Measurements from ENCODE around the gene ATP4A.

The ATP4A gene

DNA sequence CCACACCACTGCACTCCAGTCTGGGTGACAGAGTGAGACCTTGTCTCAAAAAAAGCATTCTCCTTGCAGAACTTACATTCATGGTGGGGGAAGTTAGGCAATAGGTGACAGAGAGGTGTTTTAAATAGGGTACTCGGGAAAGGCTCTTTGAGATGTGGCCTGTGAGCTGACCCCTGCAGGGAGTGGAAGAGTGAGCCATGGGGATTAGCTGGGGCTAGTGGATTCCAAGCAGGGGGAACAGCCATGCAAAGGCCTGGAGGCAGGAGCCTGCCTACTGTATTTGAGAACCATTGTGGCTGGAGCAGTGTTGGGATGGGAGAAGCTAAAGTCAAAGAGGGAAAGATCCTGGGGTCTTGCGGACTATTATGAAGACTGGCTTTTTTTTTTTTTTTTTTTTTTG lies 46.1 kb downstream of the ATP4A start:
- no peak for TF ChIP-seq GLIS3 (CRISPR knock-in tag; IDR thresholded peaks at IDR 0.05)
- TF ChIP-seq ZNF70 (CRISPR knock-in tag; IDR thresholded peaks at IDR 0.05) = no peak
- TF ChIP-seq PPARA (CRISPR knock-in tag; IDR thresholded peaks at IDR 0.05; ENCODE audit: borderline replicate concordance) = no peak
- TF ChIP-seq, protein P1, sequence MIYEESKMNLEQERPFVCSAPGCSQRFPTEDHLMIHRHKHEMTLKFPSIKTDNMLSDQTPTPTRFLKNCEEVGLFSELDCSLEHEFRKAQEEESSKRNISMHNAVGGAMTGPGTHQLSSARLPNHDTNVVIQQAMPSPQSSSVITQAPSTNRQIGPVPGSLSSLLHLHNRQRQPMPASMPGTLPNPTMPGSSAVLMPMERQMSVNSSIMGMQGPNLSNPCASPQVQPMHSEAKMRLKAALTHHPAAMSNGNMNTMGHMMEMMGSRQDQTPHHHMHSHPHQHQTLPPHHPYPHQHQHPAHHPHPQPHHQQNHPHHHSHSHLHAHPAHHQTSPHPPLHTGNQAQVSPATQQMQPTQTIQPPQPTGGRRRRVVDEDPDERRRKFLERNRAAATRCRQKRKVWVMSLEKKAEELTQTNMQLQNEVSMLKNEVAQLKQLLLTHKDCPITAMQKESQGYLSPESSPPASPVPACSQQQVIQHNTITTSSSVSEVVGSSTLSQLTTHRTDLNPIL (CRISPR knock-in tag; IDR thresholded peaks at IDR 0.05; ENCODE audit: low read depth) = no peak
- TF ChIP-seq CSDC2 (CRISPR knock-in tag; IDR thresholded peaks at IDR 0.05) = no peak
- no peak for TF ChIP-seq ZFP30 (CRISPR knock-in tag; IDR thresholded peaks at IDR 0.05)
- TF ChIP-seq OSR1 (CRISPR knock-in tag; IDR thresholded peaks at IDR 0.05) = no peak
- no peak for TF ChIP-seq TCF4 (CRISPR knock-in tag; IDR thresholded peaks at IDR 0.05; ENCODE audit: borderline replicate concordance)
- no peak for TF ChIP-seq ZNF8 (CRISPR knock-in tag; IDR thresholded peaks at IDR 0.05)
- TF ChIP-seq RARB (CRISPR knock-in tag; IDR thresholded peaks at IDR 0.05) = no peak
- no peak for TF ChIP-seq ZFP3 (CRISPR knock-in tag; IDR thresholded peaks at IDR 0.05)
- TF ChIP-seq BACH2 (CRISPR knock-in tag; IDR thresholded peaks at IDR 0.05; ENCODE audit: borderline replicate concordance) = no peak
- TF ChIP-seq TOX (CRISPR knock-in tag; IDR thresholded peaks at IDR 0.05; ENCODE audit: borderline replicate concordance) = no peak
- TF ChIP-seq, protein P2, sequence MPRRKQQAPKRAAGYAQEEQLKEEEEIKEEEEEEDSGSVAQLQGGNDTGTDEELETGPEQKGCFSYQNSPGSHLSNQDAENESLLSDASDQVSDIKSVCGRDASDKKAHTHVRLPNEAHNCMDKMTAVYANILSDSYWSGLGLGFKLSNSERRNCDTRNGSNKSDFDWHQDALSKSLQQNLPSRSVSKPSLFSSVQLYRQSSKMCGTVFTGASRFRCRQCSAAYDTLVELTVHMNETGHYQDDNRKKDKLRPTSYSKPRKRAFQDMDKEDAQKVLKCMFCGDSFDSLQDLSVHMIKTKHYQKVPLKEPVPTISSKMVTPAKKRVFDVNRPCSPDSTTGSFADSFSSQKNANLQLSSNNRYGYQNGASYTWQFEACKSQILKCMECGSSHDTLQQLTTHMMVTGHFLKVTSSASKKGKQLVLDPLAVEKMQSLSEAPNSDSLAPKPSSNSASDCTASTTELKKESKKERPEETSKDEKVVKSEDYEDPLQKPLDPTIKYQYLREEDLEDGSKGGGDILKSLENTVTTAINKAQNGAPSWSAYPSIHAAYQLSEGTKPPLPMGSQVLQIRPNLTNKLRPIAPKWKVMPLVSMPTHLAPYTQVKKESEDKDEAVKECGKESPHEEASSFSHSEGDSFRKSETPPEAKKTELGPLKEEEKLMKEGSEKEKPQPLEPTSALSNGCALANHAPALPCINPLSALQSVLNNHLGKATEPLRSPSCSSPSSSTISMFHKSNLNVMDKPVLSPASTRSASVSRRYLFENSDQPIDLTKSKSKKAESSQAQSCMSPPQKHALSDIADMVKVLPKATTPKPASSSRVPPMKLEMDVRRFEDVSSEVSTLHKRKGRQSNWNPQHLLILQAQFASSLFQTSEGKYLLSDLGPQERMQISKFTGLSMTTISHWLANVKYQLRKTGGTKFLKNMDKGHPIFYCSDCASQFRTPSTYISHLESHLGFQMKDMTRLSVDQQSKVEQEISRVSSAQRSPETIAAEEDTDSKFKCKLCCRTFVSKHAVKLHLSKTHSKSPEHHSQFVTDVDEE (CRISPR knock-in tag; IDR thresholded peaks at IDR 0.05) = no peak
- TF ChIP-seq, protein P3, sequence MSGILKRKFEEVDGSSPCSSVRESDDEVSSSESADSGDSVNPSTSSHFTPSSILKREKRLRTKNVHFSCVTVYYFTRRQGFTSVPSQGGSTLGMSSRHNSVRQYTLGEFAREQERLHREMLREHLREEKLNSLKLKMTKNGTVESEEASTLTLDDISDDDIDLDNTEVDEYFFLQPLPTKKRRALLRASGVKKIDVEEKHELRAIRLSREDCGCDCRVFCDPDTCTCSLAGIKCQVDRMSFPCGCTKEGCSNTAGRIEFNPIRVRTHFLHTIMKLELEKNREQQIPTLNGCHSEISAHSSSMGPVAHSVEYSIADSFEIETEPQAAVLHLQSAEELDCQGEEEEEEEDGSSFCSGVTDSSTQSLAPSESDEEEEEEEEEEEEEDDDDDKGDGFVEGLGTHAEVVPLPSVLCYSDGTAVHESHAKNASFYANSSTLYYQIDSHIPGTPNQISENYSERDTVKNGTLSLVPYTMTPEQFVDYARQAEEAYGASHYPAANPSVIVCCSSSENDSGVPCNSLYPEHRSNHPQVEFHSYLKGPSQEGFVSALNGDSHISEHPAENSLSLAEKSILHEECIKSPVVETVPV (CRISPR knock-in tag; IDR thresholded peaks at IDR 0.05) = no peak
- no peak for TF ChIP-seq SNAI2 (CRISPR knock-in tag; IDR thresholded peaks at IDR 0.05)
- ATAC-seq = no peak

DNA sequence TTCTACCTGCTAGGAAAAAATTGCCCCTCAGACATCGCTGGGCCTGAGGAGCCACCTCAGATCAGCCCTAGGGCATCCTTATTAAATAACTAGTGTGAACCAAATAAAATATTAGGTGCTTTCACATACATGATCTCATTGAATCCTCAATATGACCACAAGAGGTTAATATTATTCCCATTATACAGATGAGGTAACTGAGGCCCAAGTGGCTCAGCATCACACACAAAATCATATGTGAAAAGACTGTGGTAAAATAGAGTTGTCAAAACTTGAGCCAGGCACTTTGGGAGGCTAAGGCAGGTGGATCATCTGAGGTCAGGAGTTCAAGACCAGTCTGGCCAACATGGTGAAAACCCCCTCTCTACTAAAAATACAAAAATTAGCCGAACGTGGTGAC lies 47.1 kb downstream of the ATP4A start:
- no peak for TF ChIP-seq RARB (CRISPR knock-in tag; IDR thresholded peaks at IDR 0.05)
- no peak for TF ChIP-seq OSR1 (CRISPR knock-in tag; IDR thresholded peaks at IDR 0.05)
- TF ChIP-seq TOX (CRISPR knock-in tag; IDR thresholded peaks at IDR 0.05; ENCODE audit: borderline replicate concordance) = no peak
- no peak for TF ChIP-seq BACH2 (CRISPR knock-in tag; IDR thresholded peaks at IDR 0.05; ENCODE audit: borderline replicate concordance)
- TF ChIP-seq, protein P2 (CRISPR knock-in tag; IDR thresholded peaks at IDR 0.05) = no peak
- no peak for TF ChIP-seq ZFP30 (CRISPR knock-in tag; IDR thresholded peaks at IDR 0.05)
- TF ChIP-seq ZFP3 (CRISPR knock-in tag; IDR thresholded peaks at IDR 0.05) = no peak
- TF ChIP-seq ZNF70 (CRISPR knock-in tag; IDR thresholded peaks at IDR 0.05) = no peak
- no peak for TF ChIP-seq ZC3H10 (CRISPR knock-in tag; IDR thresholded peaks at IDR 0.05)
- no peak for TF ChIP-seq TCF4 (CRISPR knock-in tag; IDR thresholded peaks at IDR 0.05; ENCODE audit: borderline replicate concordance)
- no peak for TF ChIP-seq ARNTL (CRISPR knock-in tag; IDR thresholded peaks at IDR 0.05; ENCODE audit: borderline replicate concordance, low read depth)
- no peak for TF ChIP-seq CSDC2 (CRISPR knock-in tag; IDR thresholded peaks at IDR 0.05)
- TF ChIP-seq ESRRG (CRISPR knock-in tag; IDR thresholded peaks at IDR 0.05) = no peak
- TF ChIP-seq ZNF565 (CRISPR knock-in tag; conservative IDR thresholded peaks at IDR 0.05; ENCODE audit: low read depth) = no peak
- TF ChIP-seq, protein P4, sequence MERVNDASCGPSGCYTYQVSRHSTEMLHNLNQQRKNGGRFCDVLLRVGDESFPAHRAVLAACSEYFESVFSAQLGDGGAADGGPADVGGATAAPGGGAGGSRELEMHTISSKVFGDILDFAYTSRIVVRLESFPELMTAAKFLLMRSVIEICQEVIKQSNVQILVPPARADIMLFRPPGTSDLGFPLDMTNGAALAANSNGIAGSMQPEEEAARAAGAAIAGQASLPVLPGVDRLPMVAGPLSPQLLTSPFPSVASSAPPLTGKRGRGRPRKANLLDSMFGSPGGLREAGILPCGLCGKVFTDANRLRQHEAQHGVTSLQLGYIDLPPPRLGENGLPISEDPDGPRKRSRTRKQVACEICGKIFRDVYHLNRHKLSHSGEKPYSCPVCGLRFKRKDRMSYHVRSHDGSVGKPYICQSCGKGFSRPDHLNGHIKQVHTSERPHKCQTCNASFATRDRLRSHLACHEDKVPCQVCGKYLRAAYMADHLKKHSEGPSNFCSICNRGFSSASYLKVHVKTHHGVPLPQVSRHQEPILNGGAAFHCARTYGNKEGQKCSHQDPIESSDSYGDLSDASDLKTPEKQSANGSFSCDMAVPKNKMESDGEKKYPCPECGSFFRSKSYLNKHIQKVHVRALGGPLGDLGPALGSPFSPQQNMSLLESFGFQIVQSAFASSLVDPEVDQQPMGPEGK (CRISPR knock-in tag; IDR thresholded peaks at IDR 0.05; ENCODE audit: borderline replicate concordance) = no peak
- TF ChIP-seq ISL1 (CRISPR knock-in tag; IDR thresholded peaks at IDR 0.05) = no peak
- no peak for TF ChIP-seq PPARA (CRISPR knock-in tag; IDR thresholded peaks at IDR 0.05; ENCODE audit: borderline replicate concordance)
- no peak for ATAC-seq

Data from SK-N-SH treated with all-trans-retinoic acid at 6 μM for 48 hours (cell line).